Heart left ventricle (tissue), 16 donors: ENCODE results near the gene TAB2. TPM values are rescaled to one million over a fixed set of nuclear protein-coding genes. Genes with fewer than 3 reads are reported as not detected.

Experiments used
- ATAC-seq, 4 donors: fragments of 200-7000 bp; cut with Tn5 transposase; one replicate each; pipeline ENCODE4 v1.9.1; 2020 to 2022; ENCODE audit warnings: moderate library complexity in 4 of 4, mild to moderate bottlenecking in 3 of 4, moderate number of reproducible peaks in 1 of 4
- DNase-seq, 5 donors: peaks; one replicate each; pipeline ENCODE4 v3.0.0-alpha.2; 2020
- H3K27ac ChIP-seq, 12 donors: fragments of 200-600 bp; sonication (generic) in 4 of 12; one replicate each; pipeline versions ENCODE4 v1.5.0 to v1.8.0; 2016 to 2022; ENCODE audit warnings: mild to moderate bottlenecking in 2 of 12
- H3K27me3 ChIP-seq, 9 donors: fragments of 200-600 bp; sonication (generic) in 2 of 9; one replicate each; pipeline versions ENCODE4 v1.5.1 to v1.8.0; 2016 to 2022; ENCODE audit warnings: mild to moderate bottlenecking in 3 of 9
- H3K36me3 ChIP-seq, 9 donors: fragments of 200-600 bp; sonication (generic) in 2 of 9; one replicate each; pipeline versions ENCODE4 v1.5.0 to v1.8.0; 2018 to 2022; ENCODE audit warnings: mild to moderate bottlenecking in 2 of 9
- H3K4me1 ChIP-seq, 12 donors: fragments of 200-600 bp; sonication (generic) in 4 of 12; one replicate each; pipeline versions ENCODE4 v1.5.0 to v1.8.0; 2016 to 2022; ENCODE audit warnings: mild to moderate bottlenecking in 3 of 12
- H3K4me3 ChIP-seq, 12 donors: fragments of 200-600 bp; sonication (generic) in 4 of 12; one replicate each; pipeline versions ENCODE4 v1.5.0 to v1.8.0; 2017 to 2022; ENCODE audit warnings: mild to moderate bottlenecking in 9 of 12, moderate library complexity in 4 of 12
- H3K9me3 ChIP-seq, 12 donors: fragments of 200-600 bp; sonication (generic) in 4 of 12; one replicate each; pipeline versions ENCODE4 v1.5.0 to v1.8.0; 2016 to 2022; ENCODE audit warnings: mild to moderate bottlenecking in 1 of 12
- CTCF ChIP-seq, 12 donors: fragments of 200-600 bp; sonication (generic) in 4 of 12; IDR thresholded peaks; one replicate each; pipeline versions ENCODE4 v1.5.0 to v1.8.0; 2018 to 2022; ENCODE audit warnings: antibody characterized with exemption in 12 of 12, mild to moderate bottlenecking in 5 of 12
- POLR2A ChIP-seq, 2 donors: fragments of 450-650 bp; IDR thresholded peaks; one replicate each; pipeline ENCODE4 v1.6.1; 2017; ENCODE audit warnings: antibody characterized with exemption in 2 of 2, mild to moderate bottlenecking in 2 of 2, moderate library complexity in 2 of 2
- whole genome bisulfite sequencing, 4 donors: extraction: QIAGEN DNeasy Blood & Tissue Kit in 2 of 4; methylation state at CpG; one replicate each; pipeline versions ENCODE4 v1.1.5 to v1.1.7; 2013 to 2018; 5-methylcytosine and 5-hydroxymethylcytosine counted together
- intact Hi-C, 10 donors: fragments of 100-400 bp; cut with DNase I; formaldehyde crosslinking; loops; one replicate each; pipeline versions ENCODE4 v1.11.1 to v1.14.2; 2022
- polyA plus RNA-seq, 2 donors: library from polyadenylated mRNA; stranded (reverse); fragments of 200-250 nt; gene quantifications; one replicate each; pipeline ENCODE4 v1.2.3, GENCODE V29; 2013
- total RNA-seq, 9 donors: library from RNA; depleted of rRNA in 2 of 9; stranded (reverse); fragments of >200 nt in 2 of 9; fragmentation: NEBNext Ultra II Directional in 3 of 9; extraction: Animal tissue kit (Norgen Biotek cat#: 25700) in 3 of 9; gene quantifications; one replicate each; pipeline versions ENCODE4 v1.1.0 to v1.2.4, GENCODE V29; 2016 to 2023
- donor health status: ischemic (EF 13 %, LVEDD 7.1; RV severe dilation, severe dysfunction).
- donor health status: healthy with polysubstance abuse.
- donor health status: DM: no; HTN: yes; CAD: no.
- donor health status: DM: no; HTN: no; CAD: no.
- donor health status: ischemic (EF 25% LVEDD 6.9; RV normal size, moderate dysfunction).
- donor health status: ischemic (EF 25% LVEDD 5.7; RV mildly dilated, moderate dysfunction).
- donor health status: healthy.
- donor health status: DM: yes; HTN: yes; CAD: no.
- donor health status: ischemic (EF 35%, LVEDD 5.7; RV mildly dilated, moderate dysfunction).
- donor health status: nonischemic (EF 11% LVEDD 7.7; RV severe dilation, severe dysfunction).
- donor health status: DM: yes; HTN: yes; CAD: no.
- donor health status: PGD.
- donor health status: ischemic (EF 29% LVEDD 5.4; RV normal size, mild dysfunction).
- donor health status: nonischemic (EF 23%, LVEDD 6.1; RV moderate dilation, normal function).

TAB2 gene
- total and polyA plus RNA-seq, 11 donors, result 19.1 to 95.5 (median 53.7) TPM

DNA sequence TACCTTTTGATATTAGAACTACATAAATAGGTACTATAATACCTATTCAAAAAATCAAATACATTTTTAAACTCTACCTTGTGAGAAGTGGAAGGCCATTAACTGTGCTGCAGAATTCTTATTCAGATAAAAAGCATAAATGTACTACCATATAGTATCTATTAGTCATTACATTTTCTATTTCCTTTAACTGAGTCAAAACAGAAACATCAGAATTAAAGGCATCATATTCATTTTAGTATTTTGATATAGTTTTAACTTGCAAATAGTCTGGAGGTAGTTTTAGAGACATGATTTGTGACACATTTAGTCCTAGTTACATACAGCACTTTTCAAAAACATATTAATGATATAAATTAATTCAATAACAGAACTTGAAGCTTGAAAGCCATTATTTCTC, 39.9 kb upstream of the TAB2 start:
- Histone ChIP-seq H3K4me1 (peaks cover 0 to 22% (median 0%) of the 10 kb centered on the region in 12 donors), H3K27ac (no peak overlapping the region), H3K36me3 (no peaks in the 10 kb centered on the region), H3K4me3 (no peak overlapping the region), H3K27me3 (peaks cover 0 to 6% (median 0%) of the 10 kb centered on the region in 9 donors), H3K9me3 (peaks cover 0 to 2% (median 0%) of the 10 kb centered on the region in 12 donors)
- ATAC-seq (no peak), DNase-seq (no peak)
- intact Hi-C loops, result no loop called here
- TF ChIP-seq POLR2A (IDR thresholded peaks at IDR 0.05) (no peak), CTCF (IDR thresholded peaks at IDR 0.05) (no peak)

GRCh38 chr6:149278997-149279396, 38.5 kb upstream of the TAB2 start:
- no peak for DNase-seq
- Histone ChIP-seq H3K4me1 (peaks cover 0 to 8% (median 0%) of the 10 kb centered on the region in 12 donors), H3K9me3 (no peaks in the 10 kb centered on the region), H3K27ac (no peak overlapping the region), H3K36me3 (no peaks in the 10 kb centered on the region), H3K27me3 (peaks cover 0 to 6% (median 0%) of the 10 kb centered on the region in 9 donors), H3K4me3 (no peak overlapping the region)
- 81 to 95% (median 89%) methylated on average over 1 of the region's 1 CpG for WGBS, 4 donors
- ATAC-seq, result no peak
- TF ChIP-seq CTCF (IDR thresholded peaks at IDR 0.05) (no peak), POLR2A (IDR thresholded peaks at IDR 0.05) (no peak)
- intact Hi-C loops, result no loop called here

DNA sequence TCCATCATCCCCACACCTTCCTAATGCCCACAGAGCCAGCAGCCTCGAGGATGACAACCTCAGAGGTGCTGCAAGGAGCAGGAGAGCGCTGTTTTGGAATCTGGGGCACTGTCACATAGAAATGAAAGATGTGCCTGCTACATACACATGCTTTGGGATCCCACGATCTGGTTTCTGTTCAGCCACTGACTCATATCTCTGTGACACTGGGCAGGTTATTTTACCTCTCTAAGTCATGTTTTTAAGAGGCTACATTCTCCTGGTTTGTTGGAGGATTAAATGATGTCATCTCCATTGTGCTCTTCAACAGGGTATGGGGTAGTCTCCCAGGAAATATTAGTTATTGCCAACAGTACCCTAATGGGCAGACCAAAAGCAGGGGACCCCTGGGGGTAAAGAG, 32.6 kb upstream of the TAB2 start:
- no peaks in the 10 kb centered on the region for H3K4me1 ChIP-seq
- intact Hi-C loops, result no loop called here
- WGBS, 4 donors, result 74 to 84% (median 77%) methylated on average over 3 of the region's 3 CpGs
- TF ChIP-seq POLR2A (IDR thresholded peaks at IDR 0.05) (no peak), CTCF (IDR thresholded peaks at IDR 0.05) (no peak)
- peaks cover 0 to 6% (median 0%) of the 10 kb centered on the region in 9 donors for H3K27me3 ChIP-seq
- H3K4me3 ChIP-seq, result no peak overlapping the region
- no peaks in the 10 kb centered on the region for H3K9me3 ChIP-seq
- ATAC-seq (no peak), DNase-seq (no peak)
- H3K36me3 ChIP-seq, result no peaks in the 10 kb centered on the region
- H3K27ac ChIP-seq, result no peak overlapping the region

GRCh38 chr6:149285626-149286025, 31.9 kb upstream of the TAB2 start:
- Histone ChIP-seq H3K27me3 (peaks cover 0 to 6% (median 0%) of the 10 kb centered on the region in 9 donors), H3K36me3 (no peaks in the 10 kb centered on the region), H3K9me3 (no peaks in the 10 kb centered on the region), H3K4me3 (no peak overlapping the region), H3K4me1 (no peaks in the 10 kb centered on the region), H3K27ac (no peak overlapping the region)
- TF ChIP-seq CTCF (IDR thresholded peaks at IDR 0.05) (no peak), POLR2A (IDR thresholded peaks at IDR 0.05) (no peak)
- intact Hi-C loops, result no loop called here
- WGBS, 4 donors, result 71 to 96% (median 85%) methylated on average over 6 of the region's 6 CpGs
- ATAC-seq (no peak), DNase-seq (no peak)
